Liver (tissue), 9 donors: ENCODE results near the gene ADRA2A. TPM values are rescaled to one million over a fixed set of nuclear protein-coding genes. Genes with fewer than 3 reads are reported as not detected.
A peak's percentile ranks its signal among the peaks of the same experiment; 100 is the strongest.

ENCODE experiments used
- DNase-seq: peaks from one replicate; pipeline ENCODE4 v3.0.0-alpha.2; 2017; ENCODE audit warnings: low spot score
- H3K27ac ChIP-seq, 2 donors: one replicate each; pipeline ENCODE4 v1.7.0; 2013; ENCODE audit warnings: inconsistent platforms in 2 of 2, low read length in 2 of 2, control low read depth in 1 of 2, low read depth in 1 of 2, mild to moderate bottlenecking in 1 of 2
- H3K27me3 ChIP-seq, 4 donors: one replicate each; pipeline versions ENCODE4 v1.6.1 to v1.7.0; 2013; ENCODE audit warnings: low read length in 3 of 4, inconsistent platforms in 1 of 4, mild to moderate bottlenecking in 1 of 4, moderate library complexity in 1 of 4; ENCODE audit not compliant: control insufficient read depth in 4 of 4, insufficient read depth in 4 of 4
- H3K36me3 ChIP-seq, 4 donors: one replicate each; pipeline versions ENCODE4 v1.6.1 to v1.7.0; 2013; ENCODE audit warnings: low read length in 3 of 4, mild to moderate bottlenecking in 3 of 4, low read depth in 1 of 4, moderate library complexity in 1 of 4; ENCODE audit not compliant: control insufficient read depth in 4 of 4, insufficient read depth in 3 of 4
- H3K4me1 ChIP-seq, 4 donors: one replicate each; pipeline versions ENCODE4 v1.6.1 to v1.7.0; 2013; ENCODE audit warnings: low read length in 3 of 4, mild to moderate bottlenecking in 3 of 4, moderate library complexity in 1 of 4; ENCODE audit not compliant: control insufficient read depth in 4 of 4, insufficient read depth in 4 of 4
- H3K4me3 ChIP-seq, 3 donors: one replicate each; pipeline versions ENCODE4 v1.6.1 to v1.7.0; 2013; ENCODE audit warnings: low read length in 3 of 3, control low read depth in 1 of 3, low read depth in 1 of 3, mild to moderate bottlenecking in 1 of 3
- H3K9ac ChIP-seq, 2 donors: one replicate each; pipeline ENCODE4 v1.7.0; 2013; ENCODE audit warnings: low read length in 2 of 2, mild to moderate bottlenecking in 2 of 2, moderate library complexity in 2 of 2, control low read depth in 1 of 2, low read depth in 1 of 2
- H3K9me3 ChIP-seq, 4 donors: one replicate each; pipeline versions ENCODE4 v1.6.1 to v1.7.0; 2013; ENCODE audit warnings: low read length in 3 of 4; ENCODE audit not compliant: control insufficient read depth in 4 of 4
- EGR1 ChIP-seq, 2 donors: IDR thresholded peaks; 2 replicates each; pipeline ENCODE4 v1.6.1; 2016 to 2018; ENCODE audit warnings: antibody characterized with exemption in 2 of 2, low read depth in 2 of 2
- FOXA1 ChIP-seq: IDR thresholded peaks from 2 replicates; pipeline ENCODE4 v1.6.1; 2016; ENCODE audit warnings: antibody characterized with exemption
- FOXA2 ChIP-seq: IDR thresholded peaks from 2 replicates; pipeline ENCODE4 v1.6.1; 2016; ENCODE audit warnings: antibody characterized with exemption
- GABPA ChIP-seq, 2 donors: IDR thresholded peaks in 1 of 2; conservative IDR thresholded peaks in 1 of 2; 2 replicates each; pipeline ENCODE4 v1.6.1; 2016; ENCODE audit warnings: antibody characterized with exemption in 2 of 2, mild to moderate bottlenecking in 1 of 2, moderate library complexity in 1 of 2
- HNF4A ChIP-seq, 2 donors: conservative IDR thresholded peaks; 2 replicates each; pipeline ENCODE4 v1.6.1; 2016; ENCODE audit warnings: antibody characterized with exemption in 2 of 2, mild to moderate bottlenecking in 2 of 2
- HNF4G ChIP-seq: IDR thresholded peaks from 2 replicates; pipeline ENCODE4 v1.6.1; 2016; ENCODE audit warnings: antibody characterized with exemption
- JUND ChIP-seq, 2 donors: IDR thresholded peaks; 2 replicates each; pipeline ENCODE4 v1.6.1; 2016; ENCODE audit warnings: antibody characterized with exemption in 2 of 2
- MAX ChIP-seq: IDR thresholded peaks from 2 replicates; pipeline ENCODE4 v1.6.1; 2016; ENCODE audit warnings: antibody characterized with exemption
- NR2F2 ChIP-seq: IDR thresholded peaks from 2 replicates; pipeline ENCODE4 v1.6.1; 2016; ENCODE audit warnings: antibody characterized with exemption
- RAD21 ChIP-seq, 2 donors: IDR thresholded peaks; 2 replicates each; pipeline ENCODE4 v1.6.1; 2016; ENCODE audit warnings: antibody characterized with exemption in 2 of 2, mild to moderate bottlenecking in 2 of 2
- RXRA ChIP-seq, 2 donors: IDR thresholded peaks; 2 replicates each; pipeline ENCODE4 v1.6.1; 2017 to 2018; ENCODE audit warnings: antibody characterized with exemption in 2 of 2, mild to moderate bottlenecking in 1 of 2
- SP1 ChIP-seq: IDR thresholded peaks from 2 replicates; pipeline ENCODE4 v1.6.1; 2018; ENCODE audit warnings: antibody characterized with exemption, mild to moderate bottlenecking
- YY1 ChIP-seq: IDR thresholded peaks from 2 replicates; pipeline ENCODE4 v1.6.1; 2016; ENCODE audit warnings: antibody characterized with exemption, mild to moderate bottlenecking
- ZBTB33 ChIP-seq: IDR thresholded peaks from 2 replicates; pipeline ENCODE4 v1.6.1; 2016; ENCODE audit warnings: antibody characterized with exemption
- WGBS: extraction: QIAGEN DNeasy Blood & Tissue Kit; methylation state at CpG from one replicate; pipeline ENCODE4 v1.1.7; 2013; 5-methylcytosine and 5-hydroxymethylcytosine counted together
- polyA plus RNA-seq, 2 donors: library from polyadenylated mRNA; stranded (reverse) in 1 of 2; unstranded in 1 of 2; fragments of 200-250 nt in 1 of 2; fragments of >200 nt in 1 of 2; fragmentation: Nextera tagmentation in 1 of 2; extraction: Ambion mirVana in 1 of 2; gene quantifications; one replicate each; pipeline versions ENCODE4 v1.2.1 to v1.2.3, GENCODE V29; 2013 to 2015
- total RNA-seq, 2 donors: library from RNA; depleted of rRNA; stranded (reverse); fragments of >200 nt; gene quantifications; one replicate each; pipeline ENCODE4 v1.2.3, GENCODE V29; 2014
- TF ChIP-seq, protein P1 (sequence below): fragments of 150-350 bp; IDR thresholded peaks from 2 replicates; pipeline ENCODE4 v1.5.1; 2017; ENCODE audit warnings: improper control_type of control experiment, low read depth, low read length; ENCODE audit not compliant: missing input control
- TF ChIP-seq, protein P2 (sequence below): IDR thresholded peaks from 2 replicates; pipeline ENCODE4 v1.6.1; 2016; ENCODE audit warnings: antibody characterized with exemption
- TF ChIP-seq, protein P3 (sequence below): IDR thresholded peaks from 2 replicates; pipeline ENCODE4 v1.6.1; 2016; ENCODE audit warnings: antibody characterized with exemption, mild to moderate bottlenecking
- donor health status: healthy.
- donor health status: healthy.
- donor health status: healthy.
- donor health status: healthy.
- donor health status: healthy.

Gene ADRA2A
- total and polyA plus RNA-seq, 4 donors = 0.15 to 0.50 (median 0.33) TPM

GRCh38 chr10:111084366-111085255 lies 7.8 kb downstream of the ADRA2A start:
- Histone ChIP-seq H3K27ac (no peak overlapping the region), H3K9ac (no peak overlapping the region), H3K36me3 (no peaks in the 10 kb centered on the region), H3K4me3 (no peak overlapping the region), H3K4me1 (no peaks in the 10 kb centered on the region), H3K9me3 (no peaks in the 10 kb centered on the region), H3K27me3 (no peaks in the 10 kb centered on the region)
- WGBS = 86% methylated on average over 14 of the region's 14 CpGs
- TF ChIP-seq JUND (IDR thresholded peaks at IDR 0.05) (no peak), RXRA (IDR thresholded peaks at IDR 0.05) (no peak), RAD21 (IDR thresholded peaks at IDR 0.05) (no peak), SP1 (no peak), GABPA (IDR thresholded peaks at IDR 0.05 in 1 of 2, conservative IDR thresholded peaks at IDR 0.05 in 1 of 2) (no peak), EGR1 (IDR thresholded peaks at IDR 0.05; ENCODE audit: low read depth in 2 of 2) (no peak), FOXA2 (no peak), MAX (no peak), NR2F2 (no peak), YY1 (no peak), HNF4A (conservative IDR thresholded peaks at IDR 0.05) (no peak), FOXA1 (no peak), HNF4G (no peak), ZBTB33 (no peak)
- TF ChIP-seq, protein P1, sequence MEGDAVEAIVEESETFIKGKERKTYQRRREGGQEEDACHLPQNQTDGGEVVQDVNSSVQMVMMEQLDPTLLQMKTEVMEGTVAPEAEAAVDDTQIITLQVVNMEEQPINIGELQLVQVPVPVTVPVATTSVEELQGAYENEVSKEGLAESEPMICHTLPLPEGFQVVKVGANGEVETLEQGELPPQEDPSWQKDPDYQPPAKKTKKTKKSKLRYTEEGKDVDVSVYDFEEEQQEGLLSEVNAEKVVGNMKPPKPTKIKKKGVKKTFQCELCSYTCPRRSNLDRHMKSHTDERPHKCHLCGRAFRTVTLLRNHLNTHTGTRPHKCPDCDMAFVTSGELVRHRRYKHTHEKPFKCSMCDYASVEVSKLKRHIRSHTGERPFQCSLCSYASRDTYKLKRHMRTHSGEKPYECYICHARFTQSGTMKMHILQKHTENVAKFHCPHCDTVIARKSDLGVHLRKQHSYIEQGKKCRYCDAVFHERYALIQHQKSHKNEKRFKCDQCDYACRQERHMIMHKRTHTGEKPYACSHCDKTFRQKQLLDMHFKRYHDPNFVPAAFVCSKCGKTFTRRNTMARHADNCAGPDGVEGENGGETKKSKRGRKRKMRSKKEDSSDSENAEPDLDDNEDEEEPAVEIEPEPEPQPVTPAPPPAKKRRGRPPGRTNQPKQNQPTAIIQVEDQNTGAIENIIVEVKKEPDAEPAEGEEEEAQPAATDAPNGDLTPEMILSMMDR = no peak
- TF ChIP-seq, protein P2, sequence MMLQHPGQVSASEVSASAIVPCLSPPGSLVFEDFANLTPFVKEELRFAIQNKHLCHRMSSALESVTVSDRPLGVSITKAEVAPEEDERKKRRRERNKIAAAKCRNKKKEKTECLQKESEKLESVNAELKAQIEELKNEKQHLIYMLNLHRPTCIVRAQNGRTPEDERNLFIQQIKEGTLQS = no peak
- TF ChIP-seq, protein P3, sequence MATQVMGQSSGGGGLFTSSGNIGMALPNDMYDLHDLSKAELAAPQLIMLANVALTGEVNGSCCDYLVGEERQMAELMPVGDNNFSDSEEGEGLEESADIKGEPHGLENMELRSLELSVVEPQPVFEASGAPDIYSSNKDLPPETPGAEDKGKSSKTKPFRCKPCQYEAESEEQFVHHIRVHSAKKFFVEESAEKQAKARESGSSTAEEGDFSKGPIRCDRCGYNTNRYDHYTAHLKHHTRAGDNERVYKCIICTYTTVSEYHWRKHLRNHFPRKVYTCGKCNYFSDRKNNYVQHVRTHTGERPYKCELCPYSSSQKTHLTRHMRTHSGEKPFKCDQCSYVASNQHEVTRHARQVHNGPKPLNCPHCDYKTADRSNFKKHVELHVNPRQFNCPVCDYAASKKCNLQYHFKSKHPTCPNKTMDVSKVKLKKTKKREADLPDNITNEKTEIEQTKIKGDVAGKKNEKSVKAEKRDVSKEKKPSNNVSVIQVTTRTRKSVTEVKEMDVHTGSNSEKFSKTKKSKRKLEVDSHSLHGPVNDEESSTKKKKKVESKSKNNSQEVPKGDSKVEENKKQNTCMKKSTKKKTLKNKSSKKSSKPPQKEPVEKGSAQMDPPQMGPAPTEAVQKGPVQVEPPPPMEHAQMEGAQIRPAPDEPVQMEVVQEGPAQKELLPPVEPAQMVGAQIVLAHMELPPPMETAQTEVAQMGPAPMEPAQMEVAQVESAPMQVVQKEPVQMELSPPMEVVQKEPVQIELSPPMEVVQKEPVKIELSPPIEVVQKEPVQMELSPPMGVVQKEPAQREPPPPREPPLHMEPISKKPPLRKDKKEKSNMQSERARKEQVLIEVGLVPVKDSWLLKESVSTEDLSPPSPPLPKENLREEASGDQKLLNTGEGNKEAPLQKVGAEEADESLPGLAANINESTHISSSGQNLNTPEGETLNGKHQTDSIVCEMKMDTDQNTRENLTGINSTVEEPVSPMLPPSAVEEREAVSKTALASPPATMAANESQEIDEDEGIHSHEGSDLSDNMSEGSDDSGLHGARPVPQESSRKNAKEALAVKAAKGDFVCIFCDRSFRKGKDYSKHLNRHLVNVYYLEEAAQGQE = no peak
- peak; percentile 23 for DNase-seq
